Activated CD4-positive, alpha-beta T cell treated with anti-CD3 and anti-CD28 coated beads for 36 hours (primary cell): ENCODE results near the gene DNAJB9. TPM values are rescaled to one million over a fixed set of nuclear protein-coding genes. Genes with fewer than 3 reads are reported as not detected.
"Not testable (repeated sequence)": the region's sequence is repeated elsewhere in the genome, so short reads cannot be mapped to it uniquely, and the experiment has no call there.

ENCODE experiments used
- ATAC-seq: fragments of 200-7000 bp; cut with Tn5 transposase; one replicate; pipeline ENCODE4 v1.10.0; 2021; ENCODE audit warnings: mild to moderate bottlenecking, moderate library complexity
- CTCF ChIA-PET: fragments of 350-600 bp; sonication (Branson Sonifier 250); formaldehyde crosslinking; loops from one replicate; lab custom pipeline; 2021; ENCODE audit warnings: antibody characterized with exemption; lab: Charles Lee
- POLR2A ChIA-PET: fragments of 350-600 bp; sonication (Branson Sonifier 250); formaldehyde crosslinking; loops from one replicate; lab custom pipeline; 2021; ENCODE audit warnings: antibody characterized with exemption, inconsistent platforms; lab: Charles Lee
- DNase-seq: peaks from one replicate; pipeline ENCODE4 v3.0.0-alpha.2; 2020
- H3K27ac Mint-ChIP-seq: one replicate; pipeline ENCODE4 v1.8.0; 2021; ENCODE audit warnings: mixed read lengths
- H3K27me3 Mint-ChIP-seq: one replicate; pipeline ENCODE4 v1.8.0; 2021; ENCODE audit warnings: mixed read lengths
- H3K36me3 Mint-ChIP-seq: one replicate; pipeline ENCODE4 v1.8.0; 2021; ENCODE audit warnings: low read depth, mixed read lengths
- H3K4me1 Mint-ChIP-seq: one replicate; pipeline ENCODE4 v1.8.0; 2021; ENCODE audit warnings: mixed read lengths
- H3K4me3 Mint-ChIP-seq: one replicate; pipeline ENCODE4 v1.8.0; 2021; ENCODE audit warnings: mild to moderate bottlenecking, moderate library complexity, mixed read lengths
- H3K9me3 Mint-ChIP-seq: one replicate; pipeline ENCODE4 v1.8.0; 2021; ENCODE audit warnings: low read depth, mixed read lengths
- intact Hi-C, 2 experiments: fragments of 100-400 bp; cut with DNase I in 1 of 2; cut with micrococcal nuclease in 1 of 2; formaldehyde crosslinking; loops; one replicate each; pipeline versions ENCODE4 v1.14.2 to v1.15.1; 2022 to 2024; cut with DNase I, micrococcal nuclease
- total RNA-seq, 2 experiments: library from RNA; stranded (reverse); gene quantifications; one replicate each; pipeline ENCODE4 v1.2.3, GENCODE V29; 2021

Gene DNAJB9
- total RNA-seq, 2 experiments from 2014 or later: 8.3 to 8.4 TPM

DNA sequence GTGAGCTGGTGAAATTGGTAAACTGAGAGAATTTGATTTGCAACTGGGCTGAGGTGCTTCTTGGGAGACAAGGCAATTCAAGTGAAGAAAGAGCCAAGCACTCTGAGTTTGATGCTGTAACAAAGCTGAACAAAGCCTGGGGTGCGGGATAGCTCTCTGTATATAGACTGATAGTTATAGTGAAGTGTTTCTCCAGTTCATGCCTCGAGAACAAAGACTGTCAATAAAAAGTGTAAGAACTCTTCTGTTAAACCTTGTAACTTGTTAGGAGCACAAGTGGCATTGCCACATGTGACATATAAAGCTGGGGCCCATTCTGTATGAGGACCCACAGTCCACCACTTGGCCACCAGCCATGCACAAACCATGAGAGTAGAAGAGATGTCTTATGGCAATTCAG is 32.4 kb upstream of the DNAJB9 start:
- DNase-seq (no peak), ATAC-seq (no peak)
- no peak overlapping the region for H3K4me3 Mint-ChIP-seq
- H3K36me3 Mint-ChIP-seq: no peaks in the 10 kb centered on the region
- H3K4me1 Mint-ChIP-seq: no peaks in the 10 kb centered on the region
- no peak overlapping the region for H3K27ac Mint-ChIP-seq
- ChIA-PET POLR2A (no interaction called here), CTCF (no interaction called here)
- no peaks in the 10 kb centered on the region for H3K9me3 Mint-ChIP-seq
- intact Hi-C loops: no loop called here
- H3K27me3 Mint-ChIP-seq: peaks cover 6% of the 10 kb centered on the region

DNA sequence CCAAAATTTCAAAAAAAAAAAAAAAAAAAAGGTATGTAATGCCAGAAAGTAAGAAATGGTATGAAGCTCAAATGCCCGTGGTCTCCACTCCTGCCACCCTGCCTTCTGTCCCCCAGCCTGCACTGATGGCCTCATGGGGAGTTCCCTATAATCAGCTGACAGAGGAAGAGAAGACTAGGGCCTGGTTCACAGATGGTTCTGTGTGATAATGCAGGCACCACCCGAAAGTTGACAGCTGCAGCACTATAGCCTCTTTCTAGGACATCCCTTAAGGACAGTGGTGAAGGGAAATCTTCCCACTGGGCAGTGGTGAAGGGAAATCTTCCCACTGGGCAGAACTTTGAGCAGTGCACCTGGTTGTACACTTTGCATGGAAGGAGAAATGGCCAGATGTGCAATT is 31.4 kb upstream of the DNAJB9 start:
- H3K27ac Mint-ChIP-seq, H3K27me3 Mint-ChIP-seq, H3K4me1 Mint-ChIP-seq, H3K4me3 Mint-ChIP-seq, DNase-seq, ATAC-seq, H3K9me3 Mint-ChIP-seq, intact Hi-C loops, CTCF ChIA-PET, H3K36me3 Mint-ChIP-seq: not testable (repeated sequence)
- POLR2A ChIA-PET: interaction anchor here (0.6 kb wide), 1 partner anchor 61 kb away, joined by 8 read pairs; no protein-coding TSS in a partner anchor

DNA sequence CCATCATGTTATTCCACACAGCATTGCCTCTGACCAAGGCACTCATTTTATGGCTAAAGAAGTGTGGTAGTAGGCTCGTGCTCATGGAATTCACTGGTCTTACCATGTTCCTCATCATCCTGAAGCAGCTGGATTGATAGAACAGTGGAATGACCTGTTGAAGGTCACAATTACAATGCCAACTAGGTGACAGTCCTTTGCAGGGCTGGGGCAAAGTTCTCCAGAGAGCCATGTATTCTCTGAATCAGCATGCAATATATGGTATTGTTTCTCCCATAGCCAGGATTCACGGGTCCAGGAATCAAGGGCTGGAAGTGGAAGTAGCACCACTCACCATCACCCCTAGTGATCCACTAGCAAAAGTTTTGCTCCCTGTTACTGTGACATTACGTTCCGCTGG is 31.0 kb upstream of the DNAJB9 start:
- CTCF ChIA-PET: interaction anchor here (0.6 kb wide), 1 partner anchor 362 kb away, joined by 3 read pairs; no protein-coding TSS in a partner anchor
- intact Hi-C loops: not testable (repeated sequence)

DNA sequence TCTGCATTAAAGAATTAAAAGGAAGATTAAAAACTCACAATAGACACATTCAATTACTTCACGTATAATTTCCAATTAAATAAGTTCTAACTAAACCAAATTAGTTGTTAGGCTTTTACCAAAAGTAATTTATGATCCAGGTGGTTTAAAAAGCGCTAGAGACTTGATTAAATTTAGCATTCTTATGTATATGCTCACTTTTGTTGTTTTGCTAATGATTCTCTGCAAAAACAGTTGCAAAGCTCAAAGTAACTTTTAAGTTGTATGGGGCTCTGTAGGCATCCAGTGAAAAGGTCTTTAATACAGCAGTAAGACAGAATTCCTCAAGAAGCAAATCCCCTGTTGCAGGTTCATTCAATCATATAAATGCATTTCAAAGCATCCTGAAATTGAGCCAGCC is 28.2 kb upstream of the DNAJB9 start:
- Mint-ChIP-seq H3K4me1 (no peaks in the 10 kb centered on the region), H3K27me3 (peaks cover 6% of the 10 kb centered on the region), H3K9me3 (no peaks in the 10 kb centered on the region), H3K27ac (no peak overlapping the region), H3K4me3 (no peak overlapping the region), H3K36me3 (no peaks in the 10 kb centered on the region)
- ChIA-PET POLR2A (no interaction called here), CTCF (no interaction called here)
- intact Hi-C loops: no loop called here
- ATAC-seq (no peak), DNase-seq (no peak)

More for the DNA sequence above, 31.0 kb upstream of the DNAJB9 start:
- POLR2A ChIA-PET: interaction anchor here (0.6 kb wide), 1 partner anchor 61 kb away, joined by 8 read pairs; no protein-coding TSS in a partner anchor
- H3K36me3 Mint-ChIP-seq, ATAC-seq, H3K27me3 Mint-ChIP-seq, H3K4me1 Mint-ChIP-seq, H3K27ac Mint-ChIP-seq, H3K4me3 Mint-ChIP-seq, H3K9me3 Mint-ChIP-seq, DNase-seq: not testable (repeated sequence)

DNA sequence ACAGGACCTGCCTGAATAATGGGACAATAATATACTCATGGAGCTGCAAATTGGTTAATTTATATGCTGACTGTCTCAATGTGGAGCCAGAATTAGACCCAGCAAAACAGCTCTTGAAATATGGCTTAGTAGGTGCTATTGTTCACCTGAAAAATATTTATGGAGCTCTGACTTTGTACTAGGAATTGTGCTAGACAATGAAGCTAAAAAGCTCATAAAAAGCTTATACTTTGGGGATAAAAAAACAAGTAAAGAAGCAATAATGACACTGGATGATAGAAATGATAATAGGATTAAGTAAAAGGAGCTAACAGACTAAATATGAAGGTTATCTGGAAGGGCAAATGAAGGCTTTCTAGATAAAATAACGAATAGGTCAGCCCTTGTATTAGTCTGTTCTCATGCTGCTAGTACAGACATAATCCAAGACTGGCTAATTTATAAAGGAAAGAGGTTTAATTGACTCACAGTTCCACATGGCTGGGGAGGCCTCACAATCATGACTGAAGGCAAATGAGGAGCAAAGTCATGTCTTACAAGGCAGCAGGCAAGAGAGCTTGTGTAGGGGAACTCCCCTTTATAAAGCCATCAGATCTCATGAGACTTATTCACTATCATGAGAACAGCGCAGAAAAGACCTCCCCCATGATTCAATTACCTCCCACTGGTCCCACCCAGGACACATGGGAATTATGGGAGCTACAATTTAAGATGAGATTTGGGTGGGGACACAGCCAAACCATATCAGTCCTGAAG is 21.4 kb upstream of the DNAJB9 start:
- CTCF ChIA-PET: interaction anchor here (1.2 kb wide), 1 partner anchor 11 kb away, joined by 3 read pairs; no protein-coding TSS in a partner anchor
- DNase-seq, intact Hi-C loops: not testable (repeated sequence)

DNA sequence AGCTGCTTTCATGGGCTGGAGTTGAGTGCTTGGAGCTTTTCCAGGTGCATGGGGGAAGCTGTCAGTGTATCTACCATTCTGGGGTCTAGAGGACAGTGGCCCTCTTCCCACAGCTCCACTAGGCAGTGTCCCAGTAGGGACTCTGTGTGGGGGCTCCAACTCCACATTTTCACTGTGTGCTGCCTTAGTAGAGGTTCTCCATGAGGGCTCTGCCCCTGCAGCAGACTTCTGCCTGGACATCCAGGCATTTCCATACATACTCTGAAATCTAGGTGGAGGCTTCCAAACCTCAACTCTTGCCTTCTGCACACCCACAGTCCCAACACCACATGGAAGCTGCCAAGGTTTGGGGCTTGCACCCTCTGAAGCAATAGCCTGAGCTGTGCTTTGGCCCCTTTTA is 13.0 kb upstream of the DNAJB9 start:
- ATAC-seq, H3K27ac Mint-ChIP-seq, intact Hi-C loops, H3K27me3 Mint-ChIP-seq, H3K4me3 Mint-ChIP-seq, DNase-seq, POLR2A ChIA-PET, H3K4me1 Mint-ChIP-seq, CTCF ChIA-PET: not testable (repeated sequence)
- Mint-ChIP-seq H3K36me3 (peaks cover 30% of the 10 kb centered on the region), H3K9me3 (peaks cover 30% of the 10 kb centered on the region)

More for the DNA sequence above, 21.4 kb upstream of the DNAJB9 start:
- H3K27ac Mint-ChIP-seq, H3K9me3 Mint-ChIP-seq, H3K4me1 Mint-ChIP-seq, H3K36me3 Mint-ChIP-seq, ATAC-seq, H3K27me3 Mint-ChIP-seq, H3K4me3 Mint-ChIP-seq: not testable (repeated sequence)
- POLR2A ChIA-PET: interaction anchor here (0.7 kb wide), 1 partner anchor 18 kb away, joined by 3 read pairs; no protein-coding TSS in a partner anchor

DNA sequence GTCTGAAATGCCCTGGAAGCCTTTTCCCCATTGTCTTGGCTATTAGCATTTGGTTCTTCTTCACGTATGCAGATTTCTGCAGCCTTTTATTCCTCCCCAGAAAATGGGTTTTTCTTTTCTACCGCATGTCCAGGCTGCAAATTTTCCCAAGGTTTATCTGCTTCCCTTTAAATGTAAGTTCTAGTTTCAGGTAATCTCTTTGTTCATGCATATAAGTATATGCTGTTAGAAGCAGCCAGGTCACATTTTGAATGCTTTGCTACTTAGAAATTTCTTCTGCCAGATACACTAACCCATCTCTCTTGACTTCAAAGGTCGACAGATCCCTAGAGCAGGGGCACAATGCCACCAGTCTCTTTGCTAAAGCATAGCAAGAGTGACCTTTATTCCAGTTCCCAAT is 12.5 kb upstream of the DNAJB9 start:
- no peaks in the 10 kb centered on the region for H3K27me3 Mint-ChIP-seq
- no peaks in the 10 kb centered on the region for H3K4me1 Mint-ChIP-seq
- peaks cover 31% of the 10 kb centered on the region for H3K9me3 Mint-ChIP-seq
- POLR2A ChIA-PET: no interaction called here
- H3K27ac Mint-ChIP-seq: no peak overlapping the region
- ATAC-seq (no peak), DNase-seq (no peak)
- peaks cover 32% of the 10 kb centered on the region for H3K36me3 Mint-ChIP-seq
- H3K4me3 Mint-ChIP-seq: no peak overlapping the region
- CTCF ChIA-PET: no interaction called here
- intact Hi-C loops: no loop called here

DNA sequence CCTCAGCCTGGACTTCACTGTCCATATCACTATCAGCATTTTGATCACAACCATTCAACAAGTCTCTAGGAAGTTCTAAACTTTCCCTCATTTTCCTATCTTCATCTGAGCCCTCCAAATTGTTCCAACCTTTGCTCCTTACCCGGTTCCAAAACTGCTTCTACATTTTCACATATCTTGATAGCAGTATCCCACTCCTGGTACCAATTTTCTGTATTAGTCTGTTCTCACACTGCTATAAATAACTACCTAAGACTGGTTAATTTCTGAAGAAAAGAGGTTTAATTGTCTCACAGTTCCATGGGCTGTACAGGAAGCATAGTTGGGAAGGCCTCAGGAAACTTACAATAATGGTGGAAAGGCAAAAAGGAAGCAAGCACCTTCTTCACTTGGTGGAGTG is 12.1 kb upstream of the DNAJB9 start:
- H3K36me3 Mint-ChIP-seq: peaks cover 35% of the 10 kb centered on the region
- no peak overlapping the region for H3K27ac Mint-ChIP-seq
- no peaks in the 10 kb centered on the region for H3K4me1 Mint-ChIP-seq
- no peaks in the 10 kb centered on the region for H3K27me3 Mint-ChIP-seq
- peaks cover 33% of the 10 kb centered on the region for H3K9me3 Mint-ChIP-seq
- intact Hi-C loops: no loop called here
- ATAC-seq (no peak), DNase-seq (no peak)
- POLR2A ChIA-PET: no interaction called here
- no peak overlapping the region for H3K4me3 Mint-ChIP-seq
- CTCF ChIA-PET: no interaction called here

DNA sequence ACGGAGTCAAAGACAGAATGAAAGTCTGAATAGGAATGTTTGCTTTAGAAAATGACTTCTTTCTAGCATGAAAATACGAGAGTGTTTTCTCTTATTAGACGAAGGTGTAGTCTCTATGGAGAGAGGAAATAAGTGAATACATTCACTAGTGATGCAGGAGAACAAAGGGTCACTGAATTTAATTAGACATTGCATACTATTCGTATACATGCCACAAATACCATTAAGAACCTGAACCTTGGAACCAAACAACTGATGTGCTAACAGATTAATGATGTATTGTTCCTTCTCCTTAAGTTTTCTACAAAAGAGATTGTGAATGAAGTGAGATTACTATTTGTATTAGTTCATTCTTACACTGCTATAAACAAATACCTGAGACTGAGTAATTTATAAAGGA is 10.4 kb upstream of the DNAJB9 start:
- ATAC-seq (no peak), DNase-seq (no peak)
- ChIA-PET CTCF (interaction anchor here (0.7 kb wide), 1 partner anchor 12 kb away, joined by 3 read pairs; no protein-coding TSS in a partner anchor), POLR2A (no interaction called here)
- Mint-ChIP-seq H3K27ac (no peak overlapping the region), H3K36me3 (peaks cover 41% of the 10 kb centered on the region), H3K27me3 (no peaks in the 10 kb centered on the region), H3K4me1 (no peaks in the 10 kb centered on the region), H3K4me3 (no peak overlapping the region), H3K9me3 (peaks cover 33% of the 10 kb centered on the region)
- intact Hi-C loops: no loop called here

DNA sequence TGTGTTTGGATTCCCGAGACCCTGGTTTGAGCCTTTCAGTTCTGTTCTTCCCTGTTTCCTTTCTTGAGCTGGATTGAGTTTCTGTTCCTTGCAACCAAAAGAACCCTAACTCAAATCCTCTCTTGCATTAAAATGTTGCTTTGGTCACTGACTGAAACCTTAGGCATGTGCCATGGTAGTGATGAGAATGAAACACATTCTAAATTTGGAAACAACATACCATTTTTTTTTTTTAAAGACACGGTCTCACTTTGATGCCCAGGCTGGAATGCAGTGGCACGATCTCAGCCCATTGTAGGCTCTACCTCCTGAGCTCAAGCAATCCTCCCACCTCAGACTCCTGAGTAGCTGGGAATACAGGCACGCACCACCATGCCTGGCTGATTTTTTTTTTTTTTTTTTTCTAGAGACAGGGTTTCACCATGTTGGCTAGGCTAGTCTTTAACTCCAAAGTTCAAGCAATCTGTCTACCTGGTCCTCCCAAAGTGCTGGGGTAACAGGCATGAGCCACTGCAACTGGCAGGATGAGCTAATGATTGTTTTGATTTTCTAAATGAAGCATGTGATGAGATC is 8.5 kb upstream of the DNAJB9 start:
- POLR2A ChIA-PET: no interaction called here
- Mint-ChIP-seq H3K9me3 (peaks cover 29% of the 10 kb centered on the region), H3K4me1 (no peaks in the 10 kb centered on the region), H3K27me3 (no peaks in the 10 kb centered on the region), H3K36me3 (peaks cover 51% of the 10 kb centered on the region), H3K27ac (no peak overlapping the region), H3K4me3 (no peak overlapping the region)
- CTCF ChIA-PET: interaction anchor here (1.2 kb wide), 1 partner anchor 21 kb away, joined by 5 read pairs; no protein-coding TSS in a partner anchor
- DNase-seq (no peak), ATAC-seq (no peak)
- intact Hi-C loops: loop anchor here (10.0 kb wide), 2 partner anchors 746 to 996 kb away; partner anchors contain the start of genes COG5 (in 1 of the 2) and DUS4L (in 1 of the 2)

DNA sequence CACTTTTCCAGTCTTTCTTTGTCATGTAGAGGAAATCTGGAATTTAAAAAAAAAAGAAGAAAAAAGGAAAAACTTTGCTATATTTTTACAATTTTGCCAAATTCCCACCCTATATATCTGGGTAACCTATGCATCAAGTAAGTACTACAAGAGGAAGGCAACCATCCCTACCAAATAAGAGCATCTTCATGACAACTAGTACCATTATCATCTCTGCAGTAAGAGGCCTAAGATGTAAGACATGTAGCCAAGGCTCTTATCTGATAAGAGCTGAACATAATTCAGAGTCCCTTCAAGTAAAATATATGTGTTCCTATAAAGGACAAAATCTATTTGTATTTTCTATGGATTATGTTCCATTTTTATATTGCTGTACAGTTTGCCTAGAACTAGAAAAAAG is 3.7 kb upstream of the DNAJB9 start:
- no peak overlapping the region for H3K4me3 Mint-ChIP-seq
- peaks cover 15% of the 10 kb centered on the region for H3K4me1 Mint-ChIP-seq
- ChIA-PET CTCF (no interaction called here), POLR2A (interaction anchor here (0.6 kb wide), 1 partner anchor 18 kb away, joined by 3 read pairs; no protein-coding TSS in a partner anchor)
- peaks cover 43% of the 10 kb centered on the region for H3K36me3 Mint-ChIP-seq
- peaks cover 7% of the 10 kb centered on the region for H3K9me3 Mint-ChIP-seq
- no peak overlapping the region for H3K27ac Mint-ChIP-seq
- intact Hi-C loops: loop anchor here (5.0 to 10.0 kb wide), 3 partner anchors 751 to 1399 kb away; partner anchors contain the start of genes COG5 (in 1 of the 2), DUS4L (in 1 of the 2) and HBP1 (in 1 of the 2)
- DNase-seq: no peak
- no peaks in the 10 kb centered on the region for H3K27me3 Mint-ChIP-seq
- ATAC-seq: no peak
